Putamen (tissue), 1 donor: ENCODE data around the gene FAM171A1.
"Not testable (repeated sequence)": the region's sequence is repeated elsewhere in the genome, so short reads cannot be mapped to it uniquely, and the experiment has no call there.

Experiments used
- DNase-seq: peaks from one replicate; pipeline ENCODE4 v3.0.0-alpha.2; 2016; ENCODE audit warnings: low spot score

The FAM171A1 gene

GRCh38 chr10:15209827-15210509 is 161.1 kb downstream of the FAM171A1 start:
- DNase-seq, result peak; percentile 77

DNA sequence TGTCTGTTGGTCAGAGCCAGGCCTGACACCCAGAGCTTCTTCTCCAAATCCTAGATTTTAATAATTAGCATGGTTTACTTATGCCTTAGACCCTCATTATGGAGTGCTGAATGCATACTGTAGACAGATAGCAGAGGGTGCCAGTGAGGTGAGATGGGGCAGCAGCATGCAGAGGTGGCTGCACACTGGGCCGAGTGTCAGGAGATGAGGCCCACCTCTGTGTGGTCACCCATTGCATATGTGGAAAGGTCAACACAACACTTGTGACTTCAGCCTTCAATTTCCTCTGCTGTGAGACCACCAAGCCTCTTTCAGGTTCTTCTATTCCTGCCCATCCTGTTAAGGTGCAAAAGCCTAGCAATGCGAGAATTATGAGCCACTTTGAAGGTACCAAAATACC is 162.9 kb downstream of the FAM171A1 start:
- no peak for DNase-seq

GRCh38 chr10:15207410-15207809 is 163.7 kb downstream of the FAM171A1 start:
- DNase-seq, result not testable (repeated sequence)

GRCh38 chr10:15202639-15203038 is 168.4 kb downstream of the FAM171A1 start:
- DNase-seq, result no peak

DNA sequence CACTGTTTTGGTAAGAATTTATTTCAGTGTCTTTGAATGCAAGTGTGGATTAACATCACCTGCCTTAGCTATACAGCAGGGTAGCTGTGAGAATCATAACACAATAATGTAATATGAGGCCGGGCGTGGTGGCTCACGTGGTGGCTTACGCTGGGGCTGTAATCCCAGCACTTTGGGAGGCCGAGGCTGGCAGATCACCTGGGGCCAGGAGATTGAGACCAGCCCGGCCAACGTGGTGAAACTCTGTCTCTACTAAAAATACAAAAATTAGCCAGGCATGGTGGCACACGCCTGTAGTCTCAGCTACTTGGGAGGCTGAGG is 168.8 kb downstream of the FAM171A1 start:
- DNase-seq, result not testable (repeated sequence)

GRCh38 chr10:15201589-15202300 is 169.3 kb downstream of the FAM171A1 start:
- DNase-seq, result no peak

DNA sequence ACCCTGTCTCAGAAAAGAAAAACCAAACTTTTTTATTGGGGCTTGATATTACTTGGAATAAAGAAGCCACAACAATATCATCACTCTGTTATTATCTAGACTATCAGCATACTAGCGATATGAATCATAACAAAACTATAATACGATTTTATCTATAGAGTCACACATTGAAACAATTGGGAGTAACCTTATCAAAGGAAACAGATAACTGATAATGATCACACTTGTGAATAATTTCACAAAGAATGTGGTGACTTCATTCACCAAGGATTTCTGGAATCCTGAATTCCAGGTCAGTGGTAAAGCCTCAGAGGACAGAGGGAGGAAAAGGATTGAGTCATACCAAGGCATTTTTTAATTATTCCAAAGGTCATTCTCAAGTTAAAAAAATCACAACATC is 170.5 kb downstream of the FAM171A1 start:
- DNase-seq, result no peak

DNA sequence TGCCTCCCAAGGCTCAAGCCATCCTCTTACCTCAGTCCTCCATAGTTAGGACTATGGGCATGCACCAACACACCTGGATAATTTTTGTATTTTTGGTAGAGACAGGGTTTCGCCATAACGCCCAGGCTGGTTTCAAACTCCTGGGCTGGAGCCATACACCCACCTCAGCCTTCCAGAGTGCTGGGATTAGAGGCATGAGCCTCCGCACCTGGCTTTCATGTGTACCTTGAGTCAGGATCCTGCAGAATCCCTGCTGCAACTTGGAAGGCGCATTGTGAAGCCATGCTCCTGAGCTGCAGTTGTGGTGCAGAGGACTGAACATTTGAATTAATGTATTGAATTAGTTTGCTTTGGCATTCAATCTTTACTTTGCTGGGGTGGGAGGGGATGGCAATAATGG is 173.2 kb downstream of the FAM171A1 start:
- DNase-seq, result no peak

DNA sequence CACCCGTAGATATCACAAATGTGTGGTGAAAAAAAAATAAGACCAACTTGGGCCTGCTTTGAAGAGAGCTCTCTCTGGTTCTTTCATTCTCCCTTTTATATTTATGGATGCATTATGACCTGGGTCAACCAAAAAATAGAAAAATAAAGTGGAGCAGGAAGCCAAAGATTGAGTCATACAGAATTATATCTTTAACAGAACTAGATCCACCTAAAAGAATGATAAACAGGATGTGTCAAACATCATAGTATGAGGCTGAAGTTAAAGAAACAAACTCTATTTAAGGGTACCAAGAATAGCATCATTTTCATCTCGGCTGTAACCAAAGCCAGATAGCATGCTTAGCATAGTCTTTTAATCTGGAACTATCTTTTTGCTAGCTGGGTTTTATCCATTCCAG is 173.8 kb downstream of the FAM171A1 start:
- no peak for DNase-seq

DNA sequence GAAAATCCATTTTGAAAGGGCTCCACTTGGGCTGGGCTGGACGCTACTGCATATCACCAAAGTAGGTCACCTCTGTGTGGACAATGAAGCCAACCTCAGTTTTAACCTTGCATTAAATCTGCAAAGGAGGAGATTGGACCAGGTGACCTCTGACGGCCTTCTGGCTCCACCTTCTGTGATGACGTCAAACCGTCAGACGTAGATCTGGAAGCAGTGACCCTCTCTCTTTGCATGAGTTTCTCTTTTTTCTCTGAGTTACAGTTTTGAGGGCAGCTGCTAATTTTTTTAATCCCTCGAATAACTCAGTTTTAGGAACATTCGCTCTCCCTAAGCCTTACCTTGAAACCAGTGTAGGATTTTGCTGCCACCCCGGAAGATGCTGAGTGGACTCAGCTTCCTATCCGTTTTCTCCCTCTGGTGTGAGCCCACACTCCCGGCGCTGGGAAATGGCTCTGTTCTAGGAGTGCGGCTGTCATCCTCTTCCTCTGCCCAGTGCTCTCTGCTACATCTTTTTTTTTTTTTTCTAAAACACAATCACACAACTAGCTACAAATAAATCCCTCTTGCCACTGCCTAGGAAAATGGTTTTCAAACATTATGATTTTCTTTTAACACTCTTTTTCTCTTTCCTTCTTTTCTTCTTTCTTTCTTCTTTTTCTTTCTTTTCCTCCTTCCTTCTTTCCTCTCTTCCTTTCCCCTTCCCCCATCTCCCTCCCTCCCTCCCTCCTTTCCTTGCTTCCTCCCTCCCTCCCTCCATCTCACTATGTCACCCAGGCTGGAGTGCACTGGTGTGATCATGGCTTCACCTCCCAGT is 174.9 kb downstream of the FAM171A1 start:
- DNase-seq, result no peak

DNA sequence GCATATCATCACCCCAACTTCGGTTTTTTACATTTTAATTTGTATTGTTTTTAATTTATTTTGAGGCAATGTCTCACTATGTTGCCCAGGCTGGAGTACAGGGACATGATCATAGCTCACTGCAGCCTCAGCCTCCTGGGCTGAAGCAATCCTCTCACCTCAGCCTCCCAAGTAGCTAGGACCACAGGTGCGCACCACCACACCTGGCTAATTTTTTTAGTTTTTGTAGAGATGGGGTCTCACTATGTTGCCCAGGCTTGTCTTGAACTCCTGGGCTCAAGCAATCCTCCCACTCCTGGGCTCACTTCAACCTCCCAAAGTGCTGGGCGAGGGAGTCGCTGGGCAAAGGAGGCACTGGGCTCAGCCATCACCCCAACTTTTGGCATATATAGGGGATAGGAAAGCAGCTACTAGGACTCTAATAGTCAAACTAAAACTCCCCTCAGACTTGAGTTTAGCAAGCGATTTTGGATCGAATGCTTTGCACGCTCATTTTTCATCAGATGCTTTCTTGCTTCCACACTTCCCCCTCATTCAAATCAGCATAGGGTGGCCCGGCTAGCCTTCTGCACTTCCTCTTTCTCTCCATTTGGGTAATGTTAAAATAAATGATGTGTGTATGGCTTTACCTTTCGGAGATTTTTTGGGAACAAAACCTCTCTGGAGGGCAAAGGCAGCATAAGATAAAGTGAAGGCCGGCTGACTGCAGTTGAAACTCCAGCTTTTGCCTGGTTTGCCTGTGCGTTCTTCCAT is 181.8 kb downstream of the FAM171A1 start:
- DNase-seq, result no peak

DNA sequence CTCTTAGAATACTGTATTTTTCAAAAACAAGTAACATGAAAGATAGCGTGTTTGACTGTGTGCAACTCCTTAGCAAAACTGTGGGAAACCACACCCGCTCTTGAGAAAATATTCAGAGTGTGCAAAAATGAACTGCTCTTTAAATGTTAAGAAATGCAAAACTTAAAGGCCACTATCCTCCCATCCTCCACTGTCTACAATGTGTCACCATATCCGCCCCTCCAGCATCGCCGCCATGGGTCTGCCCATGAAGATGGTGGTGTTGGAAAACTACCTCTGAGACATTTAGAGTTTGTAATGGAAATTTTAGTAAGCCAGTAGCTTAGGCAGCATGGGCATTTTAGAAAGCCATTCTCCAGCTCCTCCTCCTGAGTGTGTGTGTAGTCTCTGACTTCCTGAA is 182.5 kb downstream of the FAM171A1 start:
- DNase-seq, result no peak

GRCh38 chr10:15183689-15184481 is 187.2 kb downstream of the FAM171A1 start:
- no peak for DNase-seq

DNA sequence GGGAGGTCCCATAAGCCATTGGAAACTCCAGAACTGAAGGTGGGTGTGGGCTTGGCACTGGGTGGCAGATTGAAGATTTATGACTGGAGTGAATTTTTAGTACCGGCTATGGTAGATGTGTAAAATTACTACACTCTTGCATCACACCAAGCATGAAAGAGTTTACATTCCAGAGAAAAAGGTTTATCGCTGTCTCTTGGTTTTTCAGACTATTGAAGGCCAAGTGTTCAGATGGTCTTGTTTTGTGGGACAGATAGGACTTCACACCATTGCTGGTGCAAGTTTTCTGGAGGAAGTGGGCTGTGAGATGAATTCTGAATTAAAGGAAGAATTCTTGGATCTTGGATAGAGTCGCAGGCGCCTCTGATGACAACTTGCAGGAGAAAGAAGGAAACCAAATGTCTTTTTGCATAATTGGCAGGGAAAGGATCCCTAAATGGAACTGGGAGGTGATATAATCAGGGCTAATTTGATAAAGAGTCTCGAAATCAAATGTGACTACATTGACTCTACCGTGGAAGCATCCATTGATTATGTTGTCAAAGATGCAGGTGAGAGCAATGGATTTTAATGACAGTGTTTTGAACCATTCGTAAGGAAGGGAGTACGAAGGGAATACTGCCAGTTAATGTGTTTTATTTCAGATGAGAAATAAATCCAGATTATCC is 188.4 kb downstream of the FAM171A1 start:
- DNase-seq, result no peak

GRCh38 chr10:15181576-15182156 is 189.4 kb downstream of the FAM171A1 start:
- no peak for DNase-seq

DNA sequence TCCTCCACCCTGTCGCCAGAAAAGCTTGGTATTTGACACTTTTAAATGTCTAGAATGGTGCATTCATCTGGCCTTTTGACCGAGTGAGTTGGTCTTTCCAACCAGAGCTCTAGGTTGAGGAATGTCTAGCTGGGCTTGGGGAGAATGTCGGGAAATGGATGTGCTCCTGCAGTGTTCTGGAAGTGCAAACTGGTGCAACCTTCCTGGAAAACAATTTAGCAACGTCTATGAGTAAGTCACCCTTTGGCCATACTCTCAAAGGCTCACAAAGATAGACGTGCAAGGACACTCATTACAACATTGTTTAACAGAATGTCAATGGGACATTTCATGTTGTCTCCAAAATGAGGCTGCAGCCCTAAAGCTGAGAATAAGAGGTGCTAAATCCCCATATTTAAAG is 190.4 kb downstream of the FAM171A1 start:
- no peak for DNase-seq

DNA sequence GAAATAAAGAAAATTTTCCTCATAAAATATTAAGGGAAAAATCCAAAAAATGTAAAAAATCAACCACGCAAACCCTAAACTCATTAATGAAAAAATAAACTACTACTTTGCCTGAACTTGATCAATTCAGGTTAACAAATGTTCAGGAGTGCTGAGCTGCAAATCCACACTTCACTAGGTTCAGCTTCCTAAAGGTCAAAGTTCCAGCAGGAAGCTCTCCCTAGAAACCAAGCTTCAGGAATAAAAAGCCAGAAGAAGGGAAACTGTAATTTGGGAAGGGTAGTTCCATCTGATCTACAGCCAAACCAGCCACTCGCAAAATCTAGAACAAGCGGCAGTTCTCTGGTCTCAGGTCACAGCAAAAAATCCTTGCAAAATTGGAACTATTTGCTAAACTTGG is 194.8 kb downstream of the FAM171A1 start:
- no peak for DNase-seq

GRCh38 chr10:15175587-15175986 is 195.5 kb downstream of the FAM171A1 start:
- no peak for DNase-seq

- no peak for DNase-seq
Observed at GRCh38 chr10:15172306-15172840, 198.7 kb downstream of the FAM171A1 start.
